Measurements from ENCODE around the gene REEP3. TPM values are rescaled to one million over a fixed set of nuclear protein-coding genes. Genes with fewer than 3 reads are reported as not detected.

REEP3 gene
- total and polyA plus RNA-seq, 8 donors: 7.3 to 90.4 (median 30.3) TPM

DNA sequence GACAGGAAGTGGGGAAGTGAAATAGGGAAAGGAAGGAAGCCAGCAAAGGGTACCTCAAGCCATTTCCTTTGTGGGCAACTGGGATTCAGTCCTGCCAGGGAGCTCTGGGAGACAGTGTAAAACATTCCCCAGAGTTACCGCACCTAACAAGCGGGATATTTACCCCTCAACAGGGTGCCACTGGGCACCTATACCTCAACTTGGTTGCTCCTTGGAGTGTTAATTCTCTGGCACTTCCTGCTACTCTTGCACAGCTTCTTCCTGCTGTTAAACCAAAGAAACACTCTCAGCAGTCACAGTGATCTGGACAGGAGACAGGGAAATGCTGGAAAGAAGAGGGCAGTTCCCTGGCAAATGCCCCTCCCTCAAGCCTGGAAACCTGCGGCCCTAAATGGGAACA is 151.3 kb downstream of the REEP3 start:
- TF ChIP-seq CTCF (IDR thresholded peaks at IDR 0.05): no peak
- H3K9me3 ChIP-seq: no peaks in the 10 kb centered on the region
- intact Hi-C loops (cut with DNase I; ENCODE audit: low total_unique reads): no loop called here
- no peaks in the 10 kb centered on the region for H3K36me3 ChIP-seq
- H3K27ac ChIP-seq: peak overlapping the region in 2 of 5 donors; percentile 54 to 61
- WGBS, 5 donors: 65 to 86% (median 81%) methylated on average over 3 of the region's 3 CpGs
- H3K27me3 ChIP-seq: no peaks in the 10 kb centered on the region
- no peak overlapping the region for H3K4me3 ChIP-seq
- DNase-seq: no peak
- peaks cover 14 to 27% (median 21%) of the 10 kb centered on the region in 4 donors for H3K4me1 ChIP-seq

- H3K4me3 ChIP-seq: no peak overlapping the region
- no peaks in the 10 kb centered on the region for H3K27me3 ChIP-seq
- WGBS, 5 donors: 68 to 94% (median 79%) methylated on average over 4 to 7 of the region's 7 CpGs
- DNase-seq: no peak
- H3K9me3 ChIP-seq: no peaks in the 10 kb centered on the region
- H3K36me3 ChIP-seq: no peaks in the 10 kb centered on the region
- intact Hi-C loops (cut with DNase I; ENCODE audit: low total_unique reads): no loop called here
- peaks cover 14 to 27% (median 20%) of the 10 kb centered on the region in 4 donors for H3K4me1 ChIP-seq
- no peak overlapping the region for H3K27ac ChIP-seq
- no peak for TF ChIP-seq EP300 (IDR thresholded peaks at IDR 0.05)
- no peak for TF ChIP-seq POLR2A (IDR thresholded peaks at IDR 0.05)
- TF ChIP-seq CTCF (IDR thresholded peaks at IDR 0.05): no peak
- TF ChIP-seq POLR2AphosphoS5 (IDR thresholded peaks at IDR 0.05): no peak
Observed at GRCh38 chr10:63673246-63673645, 152.0 kb downstream of the REEP3 start.

GRCh38 chr10:63673846-63674245 is 152.6 kb downstream of the REEP3 start:
- intact Hi-C loops (cut with DNase I; ENCODE audit: low total_unique reads): no loop called here
- H3K4me3 ChIP-seq: no peak overlapping the region
- peaks cover 14 to 27% (median 20%) of the 10 kb centered on the region in 4 donors for H3K4me1 ChIP-seq
- H3K27ac ChIP-seq: no peak overlapping the region
- no peak for DNase-seq
- H3K27me3 ChIP-seq: no peaks in the 10 kb centered on the region
- TF ChIP-seq POLR2AphosphoS5 (IDR thresholded peaks at IDR 0.05) (no peak), CTCF (IDR thresholded peaks at IDR 0.05) (no peak), EP300 (IDR thresholded peaks at IDR 0.05) (no peak), POLR2A (IDR thresholded peaks at IDR 0.05) (no peak)
- no peaks in the 10 kb centered on the region for H3K36me3 ChIP-seq
- H3K9me3 ChIP-seq: no peaks in the 10 kb centered on the region

Small RNA genes within 50 kb of the gene (small RNA-seq; reads per million reads assigned to genes)
- gene AC022022.1: 0 reads per million in 4 donors

Other genes starting within 250 kb of the REEP3 start
- 100 to 1,000 TPM in 2 of 5 donors, 10 to 100 TPM in 3; 26.4 to 235 (median 98.0) TPM for gene JMJD1C, start 55.4 kb upstream of the REEP3 start, total RNA-seq
- gene JMJD1C, start 55.4 kb upstream of the REEP3 start, polyA plus RNA-seq: 10 to 100 TPM; 13.6 to 26.4 (median 19.1) TPM